ENCODE measurements around the gene ADGRG3.

ADGRG3 gene

GRCh38 chr16:57622361-57623250, 45.5 kb upstream of the ADGRG3 start:
- no peak for DNase-seq (ENCODE audit: low spot score)
- no peak for TF ChIP-seq CTCF (IDR thresholded peaks at IDR 0.05)
- H3K4me3 ChIP-seq, result no peak overlapping the region
- H3K27ac ChIP-seq, result peak overlapping the region in 1 of 2 donors; percentile 11

GRCh38 chr16:57623251-57624043, 44.7 kb upstream of the ADGRG3 start:
- H3K4me3 ChIP-seq, result no peak overlapping the region
- no peak for DNase-seq (ENCODE audit: low spot score)
- TF ChIP-seq CTCF (IDR thresholded peaks at IDR 0.05), result no peak
- H3K27ac ChIP-seq, result no peak overlapping the region

GRCh38 chr16:57624044-57624688, 43.9 kb upstream of the ADGRG3 start:
- H3K27ac ChIP-seq, result no peak overlapping the region
- H3K4me3 ChIP-seq, result no peak overlapping the region
- TF ChIP-seq CTCF (IDR thresholded peaks at IDR 0.05), result no peak
- no peak for DNase-seq (ENCODE audit: low spot score)

- Histone ChIP-seq H3K4me3 (no peak overlapping the region), H3K27ac (no peak overlapping the region)
- no peak for DNase-seq (ENCODE audit: low spot score)
- TF ChIP-seq CTCF (IDR thresholded peaks at IDR 0.05), result no peak
These were observed 43.2 kb upstream of the ADGRG3 start for GRCh38 chr16:57624806-57625500.

GRCh38 chr16:57626420-57627170, 41.5 kb upstream of the ADGRG3 start:
- DNase-seq (ENCODE audit: low spot score), result no peak
- Histone ChIP-seq H3K4me3 (no peak overlapping the region), H3K27ac (peak overlapping the region in 1 of 2 donors; percentile 88)

More at GRCh38 chr16:57626420-57627170, 41.5 kb upstream of the ADGRG3 start:
- TF ChIP-seq CTCF (IDR thresholded peaks at IDR 0.05), result no peak

Measured in coronary artery (tissue), 2 donors.